ENCODE data around the gene SLC27A5. TPM values are rescaled to one million over a fixed set of nuclear protein-coding genes. Genes with fewer than 3 reads are reported as not detected.
A peak's percentile ranks its signal among the peaks of the same experiment; 100 is the strongest.

SLC27A5 gene
- total and polyA plus RNA-seq, 11 donors = 1.8 to 9.1 (median 3.7) TPM

- ATAC-seq (no peak), DNase-seq (peak in 1 of 5 donors; percentile 24)
- TF ChIP-seq, protein P1, sequence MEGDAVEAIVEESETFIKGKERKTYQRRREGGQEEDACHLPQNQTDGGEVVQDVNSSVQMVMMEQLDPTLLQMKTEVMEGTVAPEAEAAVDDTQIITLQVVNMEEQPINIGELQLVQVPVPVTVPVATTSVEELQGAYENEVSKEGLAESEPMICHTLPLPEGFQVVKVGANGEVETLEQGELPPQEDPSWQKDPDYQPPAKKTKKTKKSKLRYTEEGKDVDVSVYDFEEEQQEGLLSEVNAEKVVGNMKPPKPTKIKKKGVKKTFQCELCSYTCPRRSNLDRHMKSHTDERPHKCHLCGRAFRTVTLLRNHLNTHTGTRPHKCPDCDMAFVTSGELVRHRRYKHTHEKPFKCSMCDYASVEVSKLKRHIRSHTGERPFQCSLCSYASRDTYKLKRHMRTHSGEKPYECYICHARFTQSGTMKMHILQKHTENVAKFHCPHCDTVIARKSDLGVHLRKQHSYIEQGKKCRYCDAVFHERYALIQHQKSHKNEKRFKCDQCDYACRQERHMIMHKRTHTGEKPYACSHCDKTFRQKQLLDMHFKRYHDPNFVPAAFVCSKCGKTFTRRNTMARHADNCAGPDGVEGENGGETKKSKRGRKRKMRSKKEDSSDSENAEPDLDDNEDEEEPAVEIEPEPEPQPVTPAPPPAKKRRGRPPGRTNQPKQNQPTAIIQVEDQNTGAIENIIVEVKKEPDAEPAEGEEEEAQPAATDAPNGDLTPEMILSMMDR (IDR thresholded peaks at IDR 0.05) = no peak
- TF ChIP-seq POLR2A (IDR thresholded peaks at IDR 0.05) = no peak
- Histone ChIP-seq H3K27ac (peak overlapping the region; percentile 66 to 100 (median 94)), H3K36me3 (peaks cover 0 to 53% (median 43%) of the 10 kb centered on the region in 9 donors), H3K9me3 (no peaks in the 10 kb centered on the region), H3K4me1 (peaks cover 7 to 53% (median 44%) of the 10 kb centered on the region in 12 donors), H3K27me3 (no peaks in the 10 kb centered on the region), H3K4me3 (peak overlapping the region; percentile 8 to 97 (median 82))
- intact Hi-C loops (cut with DNase I) = loop anchor here in 2 of 10 donors (1.0 kb wide), 1 partner anchor 11 kb away; the partner anchor contains the start of gene TRIM28 (in 2 of the 2)
- WGBS, 4 donors = 41 to 60% (median 45%) methylated on average over 4 of the region's 4 CpGs
These were observed 43.6 kb upstream of the SLC27A5 start for GRCh38 chr19:58555369-58555885.

GRCh38 chr19:58554494-58555368 is 42.9 kb upstream of the SLC27A5 start, which contains the start of gene CHMP2A:
CHMP2A (minus strand) TSS chr19:58555105; CDS start chr19:58554212, 893 bp downstream.
- Histone ChIP-seq H3K4me1 (peaks cover 7 to 47% (median 37%) of the 10 kb centered on the region in 12 donors), H3K4me3 (peak within 1 kb of the TSS; percentile 48 to 97 (median 82)), H3K9me3 (no peaks in the 10 kb centered on the region), H3K27me3 (no peaks in the 10 kb centered on the region), H3K36me3 (peaks cover 0 to 60% (median 50%) of the 10 kb centered on the region in 9 donors), H3K27ac (peak within 1 kb of the TSS; percentile 66 to 100 (median 94))
- ATAC-seq (peak; percentile 52 to 76 (median 66)), DNase-seq (peak; percentile 98 to 99 (median 99))
- 1% methylated on average over 50 to 69 of the region's 69 CpGs for WGBS, 4 donors
- intact Hi-C loops (cut with DNase I) = loop anchor here in 2 of 10 donors (1.0 kb wide), 1 partner anchor 10 kb away; the partner anchor contains the start of gene TRIM28 (in 2 of the 2)
- TF ChIP-seq POLR2A (IDR thresholded peaks at IDR 0.05) = peak in 1 of 2 donors; percentile 74
- TF ChIP-seq, protein P1 (IDR thresholded peaks at IDR 0.05) = no peak

- no peak for TF ChIP-seq POLR2A (IDR thresholded peaks at IDR 0.05)
- Histone ChIP-seq H3K27ac (peak overlapping the region; percentile 66 to 100 (median 94)), H3K4me1 (peaks cover 7 to 45% (median 35%) of the 10 kb centered on the region in 12 donors), H3K36me3 (peaks cover 0 to 68% (median 58%) of the 10 kb centered on the region in 9 donors), H3K9me3 (no peaks in the 10 kb centered on the region), H3K4me3 (peak overlapping the region; percentile 48 to 97 (median 82)), H3K27me3 (no peaks in the 10 kb centered on the region)
- intact Hi-C loops (cut with DNase I) = no loop called here
- ATAC-seq (no peak), DNase-seq (peak in 1 of 5 donors; percentile 23)
- WGBS, 4 donors = 39 to 57% (median 41%) methylated on average over 18 of the region's 18 CpGs
These were observed 42.2 kb upstream of the SLC27A5 start for GRCh38 chr19:58553799-58554493.

DNA sequence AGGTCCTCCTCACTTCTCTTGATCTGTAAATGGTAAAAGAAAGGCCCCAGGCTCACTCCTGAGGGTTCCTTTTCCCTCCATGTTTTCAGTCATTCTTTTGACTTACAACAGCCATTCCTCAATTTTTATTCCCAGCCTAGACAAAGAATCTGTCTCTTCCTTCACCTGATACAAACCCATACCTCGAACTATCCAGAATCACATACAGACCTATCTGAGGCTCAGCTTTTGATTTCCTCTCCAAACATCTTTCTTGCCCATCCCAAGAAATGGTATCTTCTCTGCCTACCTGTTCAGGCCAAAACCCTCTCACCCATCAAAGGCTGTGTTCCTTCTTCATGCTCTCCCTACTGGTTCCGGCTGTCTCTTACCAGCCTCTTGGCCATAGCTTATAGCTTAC is 40.9 kb upstream of the SLC27A5 start:
- H3K36me3 ChIP-seq = peaks cover 0 to 81% (median 71%) of the 10 kb centered on the region in 9 donors
- no peak overlapping the region for H3K4me3 ChIP-seq
- peaks cover 7 to 42% (median 35%) of the 10 kb centered on the region in 12 donors for H3K4me1 ChIP-seq
- no peak for TF ChIP-seq POLR2A (IDR thresholded peaks at IDR 0.05)
- TF ChIP-seq, protein P1 (IDR thresholded peaks at IDR 0.05) = no peak
- H3K27me3 ChIP-seq = no peaks in the 10 kb centered on the region
- intact Hi-C loops (cut with DNase I) = no loop called here
- H3K9me3 ChIP-seq = no peaks in the 10 kb centered on the region
- no peak for ATAC-seq
- no peak overlapping the region for H3K27ac ChIP-seq
- DNase-seq = no peak
- 90 to 95% (median 93%) methylated on average over 2 of the region's 2 CpGs for WGBS, 4 donors

All from heart left ventricle (tissue), 16 donors.